ENCODE measurements around the gene MYBBP1A.
A peak's percentile ranks its signal among the peaks of the same experiment; 100 is the strongest.
"Not testable (repeated sequence)": the region's sequence is repeated elsewhere in the genome, so short reads cannot be mapped to it uniquely, and the experiment has no call there.

The MYBBP1A gene, protein sequence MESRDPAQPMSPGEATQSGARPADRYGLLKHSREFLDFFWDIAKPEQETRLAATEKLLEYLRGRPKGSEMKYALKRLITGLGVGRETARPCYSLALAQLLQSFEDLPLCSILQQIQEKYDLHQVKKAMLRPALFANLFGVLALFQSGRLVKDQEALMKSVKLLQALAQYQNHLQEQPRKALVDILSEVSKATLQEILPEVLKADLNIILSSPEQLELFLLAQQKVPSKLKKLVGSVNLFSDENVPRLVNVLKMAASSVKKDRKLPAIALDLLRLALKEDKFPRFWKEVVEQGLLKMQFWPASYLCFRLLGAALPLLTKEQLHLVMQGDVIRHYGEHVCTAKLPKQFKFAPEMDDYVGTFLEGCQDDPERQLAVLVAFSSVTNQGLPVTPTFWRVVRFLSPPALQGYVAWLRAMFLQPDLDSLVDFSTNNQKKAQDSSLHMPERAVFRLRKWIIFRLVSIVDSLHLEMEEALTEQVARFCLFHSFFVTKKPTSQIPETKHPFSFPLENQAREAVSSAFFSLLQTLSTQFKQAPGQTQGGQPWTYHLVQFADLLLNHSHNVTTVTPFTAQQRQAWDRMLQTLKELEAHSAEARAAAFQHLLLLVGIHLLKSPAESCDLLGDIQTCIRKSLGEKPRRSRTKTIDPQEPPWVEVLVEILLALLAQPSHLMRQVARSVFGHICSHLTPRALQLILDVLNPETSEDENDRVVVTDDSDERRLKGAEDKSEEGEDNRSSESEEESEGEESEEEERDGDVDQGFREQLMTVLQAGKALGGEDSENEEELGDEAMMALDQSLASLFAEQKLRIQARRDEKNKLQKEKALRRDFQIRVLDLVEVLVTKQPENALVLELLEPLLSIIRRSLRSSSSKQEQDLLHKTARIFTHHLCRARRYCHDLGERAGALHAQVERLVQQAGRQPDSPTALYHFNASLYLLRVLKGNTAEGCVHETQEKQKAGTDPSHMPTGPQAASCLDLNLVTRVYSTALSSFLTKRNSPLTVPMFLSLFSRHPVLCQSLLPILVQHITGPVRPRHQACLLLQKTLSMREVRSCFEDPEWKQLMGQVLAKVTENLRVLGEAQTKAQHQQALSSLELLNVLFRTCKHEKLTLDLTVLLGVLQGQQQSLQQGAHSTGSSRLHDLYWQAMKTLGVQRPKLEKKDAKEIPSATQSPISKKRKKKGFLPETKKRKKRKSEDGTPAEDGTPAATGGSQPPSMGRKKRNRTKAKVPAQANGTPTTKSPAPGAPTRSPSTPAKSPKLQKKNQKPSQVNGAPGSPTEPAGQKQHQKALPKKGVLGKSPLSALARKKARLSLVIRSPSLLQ (N-terminal part only)

GRCh38 chr17:4554997-4555799 lies at the start of gene MYBBP1A:
Gene MYBBP1A, minus strand, starts transcription at chr17:4555384. Its CDS starts 60 bp downstream, at chr17:4555324.
- DNase-seq (ENCODE audit: low spot score) = peak; percentile 98

- not testable (repeated sequence) for DNase-seq (ENCODE audit: low spot score)
Measured at GRCh38 chr17:4604736-4605135, 49.6 kb upstream of the MYBBP1A start.

GRCh38 chr17:4604111-4604644 lies 49.0 kb upstream of the MYBBP1A start:
- DNase-seq (ENCODE audit: low spot score) = no peak

DNA sequence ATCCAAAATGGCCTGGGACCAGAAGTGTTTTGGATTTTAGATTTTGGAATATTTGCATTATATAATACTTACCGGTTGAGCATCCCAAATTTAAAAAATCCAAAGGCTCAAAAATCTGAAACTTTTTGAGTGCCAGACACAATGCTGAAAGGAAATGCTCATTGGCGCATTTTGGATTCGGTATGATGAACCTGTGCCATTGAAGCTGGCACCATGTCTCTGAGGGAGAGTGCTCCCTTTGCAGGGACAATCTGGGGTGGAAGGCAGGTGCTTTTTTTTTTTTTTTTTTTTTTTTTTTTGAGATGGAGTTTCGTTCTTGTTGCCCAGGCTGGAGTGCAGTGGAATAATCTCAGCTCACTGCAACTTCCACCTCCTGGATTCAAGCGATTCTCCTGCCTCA lies 46.9 kb upstream of the MYBBP1A start:
- no peak for DNase-seq (ENCODE audit: low spot score)

DNA sequence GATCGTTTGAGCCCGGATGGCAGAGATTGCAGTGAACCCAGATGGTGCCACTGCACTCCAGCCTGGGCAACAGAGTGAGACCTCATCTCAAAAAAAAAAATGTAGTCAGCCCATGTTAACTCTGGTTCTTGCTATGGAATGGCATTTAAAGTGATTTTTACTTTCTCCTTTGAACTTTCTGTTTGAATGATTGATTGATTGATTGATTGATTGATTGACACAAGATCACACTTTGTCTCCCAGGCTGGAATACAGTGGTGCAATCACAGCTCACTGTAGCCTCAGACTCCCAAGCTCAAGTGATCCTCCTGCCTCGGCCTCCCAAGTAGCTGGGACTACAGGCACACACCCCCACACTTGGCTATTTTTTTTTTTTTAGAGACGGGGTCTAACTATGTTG lies 46.1 kb upstream of the MYBBP1A start:
- DNase-seq (ENCODE audit: low spot score) = no peak

GRCh38 chr17:4600563-4600962 lies 45.4 kb upstream of the MYBBP1A start:
- DNase-seq (ENCODE audit: low spot score) = no peak

DNA sequence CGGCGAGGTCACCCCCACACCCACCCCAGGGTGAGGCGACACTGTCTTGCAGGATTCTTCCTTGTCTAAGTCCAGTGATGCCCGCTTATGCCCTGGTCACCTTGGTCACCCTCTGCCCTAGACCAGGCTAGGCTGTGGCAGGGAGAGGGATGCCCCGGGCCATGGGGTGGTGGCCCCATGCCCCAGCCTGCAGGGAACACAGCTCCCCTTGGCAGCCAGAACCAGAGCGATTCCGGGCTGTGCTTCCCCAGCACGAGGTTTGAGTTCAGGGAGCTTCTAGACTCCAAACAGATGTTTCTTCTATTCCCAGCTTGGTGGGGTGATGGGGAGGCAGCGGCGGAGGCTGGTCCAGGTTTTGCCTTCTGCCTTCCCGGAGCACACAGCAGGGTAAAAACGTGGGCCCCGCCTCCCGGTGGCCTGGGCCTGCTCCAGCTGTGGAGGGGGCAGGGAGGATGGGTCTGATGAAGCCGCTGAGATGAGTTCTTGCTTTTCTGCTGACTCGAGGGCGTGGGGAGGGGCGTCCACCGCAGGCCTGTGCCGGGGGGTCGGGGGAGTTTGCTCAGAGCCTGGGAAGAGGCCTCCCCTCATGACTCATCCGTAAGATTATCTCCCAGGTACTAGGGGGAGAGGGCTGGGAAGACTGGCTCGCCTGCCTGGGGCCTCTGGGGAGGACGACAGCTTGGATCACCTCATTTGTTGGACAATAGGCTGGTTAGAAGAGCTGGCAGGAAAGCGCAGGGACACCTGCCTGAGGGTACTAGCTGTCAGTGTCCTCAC lies 44.5 kb upstream of the MYBBP1A start:
- no peak for DNase-seq (ENCODE audit: low spot score)

DNA sequence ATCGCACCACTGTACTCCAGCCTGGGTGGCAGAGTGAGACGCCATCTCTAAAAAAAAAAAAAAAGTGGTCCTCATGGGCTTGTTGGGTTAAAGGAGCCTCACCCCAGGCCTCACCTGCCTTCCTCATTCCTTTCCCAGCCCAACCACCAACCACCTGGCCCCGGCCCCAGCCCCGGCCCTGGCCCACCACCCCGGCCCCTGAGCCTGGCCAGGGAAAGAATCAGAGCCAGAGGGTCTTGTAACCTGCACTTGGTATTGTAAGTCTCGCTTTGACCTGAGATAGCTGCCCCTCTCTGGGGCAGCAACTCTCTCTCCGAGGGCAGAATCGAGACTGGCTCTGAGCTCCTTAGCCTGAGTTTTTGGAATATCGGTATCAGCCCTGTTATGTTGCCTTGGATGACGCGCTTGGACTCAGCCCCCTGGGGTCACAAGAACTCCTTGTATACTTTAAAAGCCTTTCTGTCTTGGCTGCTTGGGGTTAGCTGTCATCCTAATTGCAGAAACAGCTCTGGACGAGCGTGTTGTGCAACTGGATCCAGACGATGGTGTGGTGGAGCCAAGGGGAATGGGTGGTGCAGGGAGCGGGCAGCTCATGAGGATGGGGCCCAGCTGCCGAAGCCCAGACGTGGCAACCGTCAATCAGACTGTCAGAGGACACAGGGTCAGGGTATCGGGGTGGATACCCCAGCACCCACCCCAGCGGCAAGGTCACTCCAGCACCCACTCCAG lies 43.8 kb upstream of the MYBBP1A start:
- DNase-seq (ENCODE audit: low spot score) = no peak

- DNase-seq (ENCODE audit: low spot score) = no peak
Measured at GRCh38 chr17:4597975-4598374, 42.8 kb upstream of the MYBBP1A start.

DNA sequence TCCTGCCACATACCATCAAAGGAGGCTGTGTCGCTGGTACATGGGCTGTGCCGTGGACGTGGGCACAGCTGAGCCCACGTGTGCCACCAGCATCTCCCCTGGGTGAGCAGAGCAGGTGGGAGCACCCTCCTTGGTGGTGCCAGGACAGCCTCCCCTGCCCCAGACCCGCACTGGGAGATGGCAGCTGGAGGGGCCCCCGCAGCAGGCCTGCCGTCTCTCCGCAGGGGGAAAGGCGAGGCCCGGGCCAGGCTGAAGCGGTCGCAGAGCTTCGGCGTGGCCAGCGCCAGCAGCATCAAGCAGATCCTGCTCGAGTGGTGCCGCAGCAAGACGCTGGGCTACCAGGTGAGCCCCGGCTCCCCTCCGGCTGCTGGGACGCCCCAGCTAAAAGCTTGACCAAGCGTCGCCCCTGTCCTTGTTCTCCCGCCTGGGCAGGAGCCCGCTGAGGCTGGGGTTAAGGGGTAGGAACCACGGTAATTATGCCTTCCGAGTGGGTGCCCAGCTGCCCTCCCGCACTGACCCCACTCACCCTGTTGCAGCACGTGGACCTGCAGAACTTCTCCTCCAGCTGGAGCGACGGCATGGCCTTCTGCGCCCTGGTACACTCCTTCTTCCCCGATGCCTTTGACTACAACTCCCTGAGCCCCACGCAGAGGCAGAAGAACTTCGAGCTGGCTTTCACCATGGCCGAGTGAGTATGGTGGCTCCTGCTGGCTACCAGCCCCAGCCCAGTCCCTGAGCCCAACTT lies 41.6 kb upstream of the MYBBP1A start:
- DNase-seq (ENCODE audit: low spot score) = no peak

GRCh38 chr17:4595685-4596342 lies 40.6 kb upstream of the MYBBP1A start:
- DNase-seq (ENCODE audit: low spot score) = not testable (repeated sequence)

DNA sequence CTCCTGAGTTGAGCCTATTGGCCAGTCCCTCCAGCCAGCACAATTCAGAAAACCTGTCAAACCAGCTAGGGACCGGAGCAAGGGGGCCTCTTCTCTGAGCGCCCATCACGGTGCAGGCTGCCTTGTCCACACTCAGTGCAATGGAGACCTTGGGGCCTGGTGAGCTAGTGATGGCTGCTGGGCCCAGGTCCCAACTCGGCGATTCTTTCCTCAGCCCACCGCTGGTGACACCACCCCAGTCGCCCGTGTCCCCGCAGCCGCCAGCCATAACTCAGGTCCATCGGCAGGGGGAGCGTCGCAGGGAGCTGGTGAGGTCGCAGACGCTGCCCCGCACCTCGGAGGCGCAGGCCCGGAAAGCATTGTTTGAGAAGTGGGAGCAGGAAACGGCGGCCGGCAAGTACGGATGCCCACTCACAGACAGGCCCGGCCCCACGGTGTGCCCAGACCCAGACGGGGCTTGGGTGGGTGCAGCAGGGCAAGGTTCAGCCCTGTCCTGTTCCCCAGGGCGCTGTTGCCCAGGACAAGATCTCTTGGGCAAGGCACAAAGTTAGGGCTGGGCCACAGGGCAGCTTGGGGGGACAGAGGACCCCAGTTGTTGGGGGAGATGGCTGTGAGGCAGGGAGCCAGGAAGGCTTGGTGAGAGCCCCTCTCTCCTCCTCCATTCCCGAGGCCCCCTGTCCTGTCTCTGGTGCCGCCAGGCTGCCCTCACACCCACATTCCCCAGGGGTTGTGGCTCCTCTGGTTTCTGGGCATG lies 39.9 kb upstream of the MYBBP1A start:
- peak; percentile 67 for DNase-seq (ENCODE audit: low spot score)

DNA sequence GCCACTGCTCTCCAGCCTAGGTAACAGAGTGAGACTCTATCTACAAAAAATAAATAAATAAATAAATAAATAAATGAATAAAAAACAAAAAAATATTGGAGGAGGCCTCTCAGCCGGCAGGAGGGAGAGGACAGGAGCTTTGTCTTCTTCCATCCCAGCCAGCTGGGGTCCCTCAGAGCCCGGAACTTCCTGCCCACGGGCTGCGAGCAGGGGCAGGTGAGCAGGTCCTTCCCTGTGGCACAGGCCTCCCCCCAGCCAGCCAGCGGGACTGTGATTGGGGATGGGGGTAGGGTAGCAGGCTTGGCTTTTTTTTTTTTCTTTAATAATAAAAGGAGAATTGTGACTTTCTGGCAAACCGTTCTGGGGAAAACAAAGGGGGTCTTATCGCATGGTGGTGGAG lies 39.2 kb upstream of the MYBBP1A start:
- DNase-seq (ENCODE audit: low spot score) = no peak

DNA sequence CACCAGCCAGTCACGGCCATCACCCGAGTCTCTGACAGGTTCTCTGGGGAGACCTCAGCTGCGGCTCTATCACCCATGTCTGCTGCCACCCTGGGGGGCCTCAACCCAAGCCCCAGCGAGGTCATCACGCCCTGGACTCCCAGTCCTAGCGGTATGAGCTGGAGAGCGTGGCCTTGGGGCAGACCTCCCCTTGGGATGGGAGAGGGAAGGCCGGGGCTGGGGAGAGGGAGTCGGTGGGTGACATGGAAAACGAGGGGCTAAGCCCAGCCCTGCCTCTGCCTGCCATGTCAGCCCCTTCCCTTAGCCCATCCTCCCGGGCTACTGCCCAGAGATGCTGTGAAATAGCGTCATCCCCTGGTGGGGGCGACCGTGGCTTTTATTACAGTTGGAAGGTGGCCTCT lies 37.8 kb upstream of the MYBBP1A start:
- DNase-seq (ENCODE audit: low spot score) = no peak

- no peak for DNase-seq (ENCODE audit: low spot score)
Measured at GRCh38 chr17:4592240-4593005, 37.2 kb upstream of the MYBBP1A start.

DNA sequence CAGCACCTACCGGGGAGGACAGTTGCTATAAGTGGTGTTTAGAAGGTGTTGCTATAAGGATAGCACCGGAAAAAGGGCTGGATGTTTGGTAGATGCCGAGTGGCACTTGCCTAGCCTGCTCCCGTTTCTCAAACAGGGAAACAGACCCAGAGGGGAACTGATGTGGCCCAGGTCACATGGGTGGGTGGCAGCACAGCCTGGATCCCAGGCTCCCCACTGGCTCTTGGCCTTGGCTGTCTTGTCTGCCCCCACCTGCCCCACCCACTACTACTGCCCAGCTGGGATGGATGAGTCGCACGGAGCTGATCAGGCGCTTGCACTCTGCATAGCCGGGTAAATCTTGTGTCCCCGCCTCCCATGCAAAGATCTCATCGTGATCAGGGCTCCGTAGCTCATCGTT lies 36.3 kb upstream of the MYBBP1A start:
- no peak for DNase-seq (ENCODE audit: low spot score)

- no peak for DNase-seq (ENCODE audit: low spot score)
Measured at GRCh38 chr17:4590981-4591453, 35.8 kb upstream of the MYBBP1A start.
